Vein endothelial cell (primary cell): Measurements from ENCODE around the gene ZNF107. TPM values are rescaled to one million over a fixed set of nuclear protein-coding genes. Genes with fewer than 3 reads are reported as not detected.

Experiments
- small RNA-seq: library from RNA; depleted of rRNA; stranded (forward); fragments of <200 nt; gene quantifications from one replicate; pipeline ENCODE3, GENCODE V24; 2012
- total RNA-seq: library from RNA; depleted of rRNA; stranded (reverse); fragments of >200 nt; gene quantifications from 2 replicates; pipeline ENCODE4 v1.2.3, GENCODE V29; 2012

ZNF107 gene
- total RNA-seq, result 3.9 and 4.6 TPM in 2 replicates

DNA sequence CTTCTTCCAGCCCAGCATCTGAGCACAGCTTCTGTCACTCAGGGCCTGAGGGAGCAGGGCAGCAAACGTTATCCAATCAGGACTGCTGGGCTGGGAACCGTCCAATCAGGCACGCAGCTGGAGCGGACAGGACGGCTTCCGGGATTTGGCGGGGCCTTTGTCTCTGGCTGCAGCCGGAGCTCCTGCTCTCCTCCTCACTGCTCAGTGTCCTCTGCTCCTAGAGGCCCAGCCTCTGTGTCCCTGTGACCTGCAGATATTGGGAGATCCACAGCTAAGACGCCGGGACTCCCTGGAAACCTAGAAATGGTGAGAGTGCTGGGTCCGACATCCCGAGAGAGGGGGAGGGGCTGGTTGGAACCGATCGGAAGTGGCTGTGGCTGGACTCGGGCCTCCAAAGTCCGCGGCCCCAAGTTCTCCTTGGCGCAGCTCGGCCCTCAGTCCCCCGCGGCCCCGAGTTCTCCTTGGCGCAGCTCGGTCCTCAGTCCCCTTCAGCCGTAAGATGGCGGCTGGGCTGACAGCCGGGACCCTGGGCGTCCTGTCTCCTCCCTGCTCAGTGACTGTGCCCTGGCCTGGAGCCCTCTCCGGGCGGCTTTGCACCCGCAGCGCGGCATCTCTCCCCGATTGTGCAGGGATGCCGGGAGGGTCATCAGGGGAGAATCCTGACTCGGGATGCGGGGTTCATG is at the start of gene ZNF107:
Gene ZNF107 (plus strand): TSS at position 154 of the 683 bp plus-strand sequence. CDS start 150 bp downstream, at position 304.

Small RNA genes within 50 kb of the gene (small RNA-seq; reads per million reads assigned to genes)
- 0.19 reads per million for gene MIR6839

Other genes starting within 250 kb of the ZNF107 start
- 8.5 and 13.2 TPM in 2 replicates for gene ZNF680, start 103.1 kb upstream of the ZNF107 start, total RNA-seq
- gene ZNF138, start 128.3 kb downstream of the ZNF107 start, total RNA-seq, result 6.0 and 6.2 TPM in 2 replicates
- gene ZNF273, start 237.1 kb downstream of the ZNF107 start, total RNA-seq, result 3.6 and 5.6 TPM in 2 replicates